HPDE6-E6E7 (cell line): ENCODE results near the gene DTYMK.
A peak's percentile ranks its signal among the peaks of the same experiment; 100 is the strongest.

Experiments used
- DNase-seq: peaks from one replicate; pipeline ENCODE4 v3.0.0; 2011; ENCODE audit warnings: missing footprints; ENCODE audit errors: extremely low spot score

DTYMK gene

DNA sequence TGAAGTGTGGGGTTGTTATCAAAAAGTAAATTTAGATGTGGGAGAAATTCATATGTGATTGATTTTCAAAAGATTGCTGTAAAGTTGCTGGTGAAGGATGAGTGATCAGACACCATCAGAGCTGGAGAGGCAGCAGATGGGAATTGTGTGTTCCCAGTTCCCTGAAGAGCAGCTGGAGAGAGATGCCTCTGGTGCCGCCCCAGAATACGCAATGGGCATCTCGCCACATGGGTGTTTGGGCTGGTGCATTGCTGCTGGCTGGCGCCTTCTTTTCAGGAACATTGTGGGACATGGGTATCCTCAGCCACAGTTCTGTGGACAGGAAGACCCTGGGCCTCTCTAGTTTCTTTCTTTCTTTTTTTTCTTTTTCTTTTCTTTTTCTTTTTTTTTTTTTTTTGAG is 37.2 kb downstream of the DTYMK start:
- DNase-seq: no peak

DNA sequence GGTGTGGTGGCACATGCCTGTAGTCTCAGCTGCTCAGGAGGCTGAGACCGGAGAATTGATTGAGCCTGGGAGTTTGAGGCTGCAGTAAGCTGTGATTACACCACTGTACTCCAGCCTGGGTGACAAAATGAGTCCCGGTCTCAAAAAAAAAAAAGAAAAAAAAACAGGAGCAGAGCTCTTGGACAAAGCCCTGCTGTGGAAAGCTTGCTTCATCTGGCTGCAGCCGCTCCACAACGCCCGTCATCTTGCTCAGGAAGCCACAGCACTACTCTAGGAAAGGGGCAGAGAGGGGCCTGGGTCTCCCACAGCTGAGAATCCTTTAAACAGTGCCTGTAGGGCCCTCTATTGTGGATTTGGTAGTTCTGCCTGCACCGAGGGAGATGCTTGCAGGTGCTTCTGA is 38.2 kb downstream of the DTYMK start:
- DNase-seq: no peak

DNA sequence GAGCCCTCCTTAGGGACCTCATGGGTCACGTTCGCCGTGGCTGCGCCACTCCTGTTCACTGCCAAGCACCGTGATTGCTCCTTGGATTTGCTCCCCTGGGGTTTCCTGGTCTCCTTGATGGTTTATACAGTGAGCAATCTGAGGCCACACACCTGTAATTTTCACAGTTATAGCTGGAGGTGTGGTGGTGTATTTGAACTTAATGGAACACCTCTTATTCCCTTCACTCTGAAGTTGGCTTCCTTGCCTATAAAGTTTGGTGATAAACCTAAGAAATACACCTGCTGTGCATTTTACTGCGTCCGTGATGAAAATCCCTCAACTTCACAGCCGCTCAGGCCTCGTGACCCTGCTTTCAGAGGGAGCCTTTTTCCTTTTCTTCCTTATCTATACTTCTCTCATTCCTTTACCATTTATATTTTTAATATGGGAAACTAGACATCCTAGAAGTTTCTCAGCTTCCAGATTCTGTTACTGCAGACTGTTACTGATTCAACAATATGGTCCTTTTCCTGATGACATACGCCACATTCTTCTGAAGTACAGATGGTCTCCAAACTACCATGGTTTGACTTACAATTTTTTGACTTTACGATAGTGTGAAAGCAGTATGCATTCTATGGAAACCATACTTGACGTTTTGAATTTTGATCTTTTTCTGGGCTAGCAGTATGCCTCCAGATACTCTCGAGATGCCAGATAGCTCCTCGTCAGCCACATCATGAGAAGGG is 40.5 kb downstream of the DTYMK start:
- DNase-seq: no peak

DNA sequence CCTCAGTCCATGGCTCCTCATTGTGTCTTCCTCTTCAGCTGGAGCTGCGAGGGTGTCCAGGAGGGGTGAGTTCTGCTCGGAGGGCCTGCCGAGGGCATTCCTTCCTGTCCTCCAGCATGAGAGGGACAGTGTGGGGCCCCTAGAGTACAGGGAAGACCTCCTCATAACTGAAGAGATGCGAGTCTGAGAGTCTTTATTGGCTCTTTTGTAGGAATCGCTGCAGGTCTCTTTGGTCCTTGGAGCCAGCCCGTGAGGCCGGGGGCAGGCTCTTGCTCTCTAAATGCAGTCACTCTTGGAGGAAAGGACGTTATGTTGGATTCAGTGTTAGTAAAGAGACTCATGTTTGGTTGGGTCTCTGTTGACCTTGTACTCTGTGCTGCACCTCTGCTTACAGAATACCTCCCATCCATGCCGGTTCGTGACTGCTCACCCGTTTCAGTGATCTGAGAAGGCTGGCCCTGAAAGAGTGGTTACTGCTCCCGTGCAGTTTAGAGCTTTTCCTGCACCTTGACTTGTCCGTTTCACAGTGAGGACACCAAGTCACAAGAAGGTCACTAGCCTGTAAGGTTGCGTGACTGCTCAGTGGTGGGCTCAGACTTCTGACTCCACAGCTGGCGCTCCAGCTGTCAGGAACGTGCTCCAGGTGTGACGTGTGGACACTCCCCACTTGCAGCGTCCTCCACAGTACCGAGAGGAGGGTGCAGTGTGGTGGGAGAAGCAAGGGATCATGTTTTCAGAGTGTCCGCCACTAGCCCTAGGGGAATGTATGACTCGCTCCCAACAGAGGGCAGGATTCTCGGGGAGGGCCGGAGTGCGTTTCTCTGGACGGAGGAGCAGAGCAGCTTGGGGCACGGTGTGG is 41.3 kb downstream of the DTYMK start:
- no peak for DNase-seq

DNA sequence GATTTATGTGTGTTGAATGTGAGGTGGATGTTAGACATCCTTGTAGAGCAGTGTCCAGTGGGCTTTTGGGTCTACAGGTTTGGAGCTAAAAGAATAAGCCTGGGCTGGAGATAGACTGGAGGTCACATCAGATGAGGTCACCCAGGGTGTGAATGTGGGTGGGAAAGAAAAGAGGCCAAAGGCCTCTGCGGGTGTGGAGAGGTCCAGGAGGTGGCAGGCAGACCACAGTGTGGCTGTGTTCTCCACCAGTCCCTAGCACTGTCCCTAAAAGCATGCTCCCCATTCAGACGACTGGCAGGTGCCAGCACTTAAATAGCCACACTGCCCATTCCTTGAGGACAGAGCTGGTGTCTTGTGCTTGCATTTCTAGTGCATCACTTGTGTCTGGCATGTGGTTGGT is 45.0 kb downstream of the DTYMK start:
- no peak for DNase-seq

DNA sequence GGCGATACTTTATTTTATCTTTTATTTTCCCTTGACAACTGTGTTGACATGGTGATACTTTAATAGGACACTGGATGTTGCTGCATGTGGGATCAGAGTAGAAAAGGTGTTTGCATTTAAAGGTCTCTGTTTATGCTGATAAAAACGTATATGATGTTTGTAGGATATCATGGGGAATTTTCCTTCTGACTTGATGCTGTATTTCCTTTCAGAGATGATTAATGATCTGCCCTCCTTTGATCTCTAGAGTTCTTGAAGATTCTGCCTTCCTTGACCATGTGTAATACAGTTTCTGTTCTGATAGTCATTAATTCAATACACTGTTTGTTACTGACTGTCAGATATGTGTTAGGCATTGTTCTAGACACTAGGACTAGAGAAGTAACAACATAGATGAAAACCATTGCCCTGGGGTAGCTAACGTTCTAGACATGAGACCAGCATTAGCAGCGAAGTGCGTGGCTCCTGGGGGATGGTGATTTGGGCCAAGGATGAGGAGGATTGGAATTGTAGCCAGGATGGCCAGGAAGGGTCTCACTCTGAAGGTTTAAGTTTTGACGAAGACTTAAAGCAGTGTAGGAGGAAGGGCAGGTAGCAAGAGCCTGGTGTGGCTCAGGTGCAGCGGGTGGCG is 46.3 kb downstream of the DTYMK start:
- DNase-seq: no peak

DNA sequence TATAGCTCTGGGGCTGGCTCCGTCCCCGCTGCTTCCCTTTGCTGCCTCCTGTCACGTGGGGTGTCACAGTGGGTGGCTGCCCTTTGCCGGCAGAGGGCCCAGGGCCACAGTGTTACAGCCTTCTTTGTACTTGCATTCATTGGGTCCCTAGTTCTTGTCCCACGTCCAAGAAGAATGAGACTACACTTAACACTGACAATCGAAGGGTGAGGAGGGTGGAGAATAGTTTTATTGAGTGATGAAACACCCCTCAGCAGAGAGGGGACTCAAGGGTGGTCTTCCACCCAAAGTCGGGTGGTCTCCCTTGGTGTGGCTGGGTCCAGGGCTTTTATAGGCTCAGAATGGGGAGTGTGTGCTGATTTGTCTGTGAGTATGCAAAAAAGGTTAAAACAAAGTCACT is 47.2 kb downstream of the DTYMK start:
- no peak for DNase-seq

DNA sequence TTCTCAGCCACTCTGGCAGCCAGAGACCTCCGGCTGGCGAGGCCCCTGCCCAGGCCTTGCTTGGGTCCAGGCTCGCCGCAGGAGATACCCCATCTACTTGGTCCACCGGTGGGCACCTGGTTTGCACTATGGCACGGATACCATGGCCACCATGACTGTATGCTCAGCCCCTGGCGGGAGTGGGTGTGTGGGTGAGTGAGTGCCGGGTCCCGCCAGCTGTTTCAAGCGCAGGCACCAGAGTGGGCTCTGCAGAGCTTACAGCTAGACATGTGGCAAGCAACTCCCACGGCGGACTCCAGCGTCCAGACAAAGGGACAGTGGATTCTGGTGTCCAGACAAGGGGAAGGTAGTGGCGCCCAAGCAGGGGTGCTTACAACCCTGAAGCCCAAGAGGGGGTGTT is 47.7 kb downstream of the DTYMK start:
- DNase-seq: no peak

DNA sequence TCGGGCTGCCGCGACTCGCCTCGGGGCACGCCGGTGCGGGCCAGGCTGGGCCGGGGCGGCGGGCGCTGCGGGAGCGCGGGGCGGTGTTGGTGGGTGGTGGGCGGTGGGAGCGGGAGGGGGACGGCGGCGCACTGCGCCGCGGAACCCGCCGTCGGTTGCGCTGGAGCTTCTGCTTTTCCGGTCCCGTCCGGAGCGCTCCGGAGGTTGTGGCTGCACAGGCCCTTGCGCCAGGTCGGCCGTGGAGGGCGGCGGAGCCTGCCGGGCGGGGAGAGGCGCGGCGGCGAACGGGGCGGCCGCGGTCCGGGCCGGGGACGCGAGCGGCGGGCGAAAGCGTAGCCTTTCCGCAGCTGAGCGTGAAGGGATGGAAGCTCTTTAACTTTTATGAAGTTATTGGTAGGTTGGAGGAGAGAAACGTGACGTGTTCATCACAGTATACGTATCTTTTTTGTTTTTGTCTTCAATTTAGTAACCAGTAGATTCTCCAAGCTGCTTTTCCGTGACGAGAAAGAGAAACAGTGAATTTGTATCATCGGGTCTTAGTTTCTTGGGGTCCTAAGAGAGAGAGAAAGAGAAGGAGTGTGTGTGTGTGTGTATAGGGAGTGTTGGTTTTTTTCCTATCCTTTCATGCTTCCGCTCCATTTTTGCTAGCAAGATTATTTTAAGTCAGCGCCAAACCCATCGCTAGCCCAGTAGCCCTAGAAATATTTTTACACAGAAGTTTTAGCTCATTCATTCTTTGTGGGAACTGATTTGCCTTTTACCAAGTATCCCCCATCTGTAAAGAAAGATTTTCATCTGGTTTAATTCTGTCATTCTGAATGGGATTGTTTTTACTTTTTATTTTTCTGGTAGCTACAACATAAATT is 48.6 kb downstream of the DTYMK start:
- peak; percentile 22 for DNase-seq

DNA sequence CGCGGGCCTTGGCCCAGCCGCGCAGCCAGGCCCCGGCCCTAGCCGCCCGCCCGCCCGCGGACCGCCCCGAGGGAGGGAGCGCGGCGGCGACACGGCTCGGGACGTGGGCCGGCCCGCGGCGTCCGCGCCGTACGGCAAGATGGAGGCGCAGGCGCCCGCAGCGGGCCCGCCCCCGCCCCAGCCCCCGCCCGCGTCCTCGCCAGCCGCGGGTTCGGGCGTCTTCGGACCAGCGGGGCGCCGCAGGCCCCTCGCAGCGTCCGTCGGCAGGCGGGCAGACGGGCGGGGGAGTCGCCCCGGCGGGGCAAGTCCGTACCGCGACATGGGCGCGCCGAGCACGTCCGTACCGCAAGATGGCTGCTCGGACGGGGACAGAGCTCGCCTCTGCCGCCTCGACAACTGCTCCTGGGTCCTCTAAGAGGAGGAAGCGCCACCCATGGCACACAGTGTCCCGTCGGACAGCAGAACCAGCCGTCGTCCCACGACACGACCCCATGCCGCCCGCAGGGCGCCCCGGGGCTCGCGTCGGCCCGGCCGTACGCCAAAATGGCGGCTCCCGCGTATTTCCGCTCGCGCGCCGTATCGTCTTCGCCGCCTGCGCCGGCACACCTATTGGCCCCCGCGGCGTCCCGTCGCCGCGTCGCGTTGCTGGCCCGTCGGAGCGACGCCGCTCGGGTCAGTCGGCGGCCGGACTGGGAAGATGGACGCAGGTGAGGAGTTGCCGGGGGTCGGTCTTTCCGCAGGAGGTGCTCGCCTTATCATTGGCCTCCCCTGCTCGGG is 49.4 kb downstream of the DTYMK start, which contains the start of the genes ATG4B and THAP4:
TSS of gene ATG4B (plus strand) at position 676 of the 777 bp plus-strand sequence. CDS start at position 698, 22 bp downstream.
TSS of gene THAP4 (minus strand) at position 141 of the 777 bp plus-strand sequence. CDS start 141 bp downstream, outside the sequence.
- DNase-seq: peak; percentile 82

- peak; percentile 35 for DNase-seq
Observed at GRCh38 chr2:241636182-241637017, 50.2 kb downstream of the DTYMK start.

GRCh38 chr2:241635756-241636155 is 50.9 kb downstream of the DTYMK start:
- no peak for DNase-seq

DNA sequence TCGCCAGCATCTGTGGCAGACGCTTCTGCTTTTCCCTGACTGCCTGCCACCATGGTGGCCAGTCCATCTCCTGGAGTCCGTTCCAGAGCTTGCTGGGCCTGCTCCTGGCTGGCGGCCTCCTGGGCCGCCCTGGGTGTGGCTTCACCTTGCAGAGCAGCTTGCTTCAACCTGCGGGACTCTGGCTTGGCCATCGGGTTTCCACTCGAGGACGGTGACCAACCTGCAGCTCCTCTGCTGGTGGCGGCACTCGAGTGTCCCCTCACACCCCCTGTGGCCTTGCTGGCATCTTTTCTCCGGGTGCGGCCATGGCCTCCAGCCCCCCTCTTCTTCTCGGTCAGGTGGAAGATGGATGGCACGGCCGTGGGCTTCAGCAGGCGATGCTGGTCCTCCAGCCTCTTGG is 53.1 kb downstream of the DTYMK start:
- DNase-seq: no peak

DNA sequence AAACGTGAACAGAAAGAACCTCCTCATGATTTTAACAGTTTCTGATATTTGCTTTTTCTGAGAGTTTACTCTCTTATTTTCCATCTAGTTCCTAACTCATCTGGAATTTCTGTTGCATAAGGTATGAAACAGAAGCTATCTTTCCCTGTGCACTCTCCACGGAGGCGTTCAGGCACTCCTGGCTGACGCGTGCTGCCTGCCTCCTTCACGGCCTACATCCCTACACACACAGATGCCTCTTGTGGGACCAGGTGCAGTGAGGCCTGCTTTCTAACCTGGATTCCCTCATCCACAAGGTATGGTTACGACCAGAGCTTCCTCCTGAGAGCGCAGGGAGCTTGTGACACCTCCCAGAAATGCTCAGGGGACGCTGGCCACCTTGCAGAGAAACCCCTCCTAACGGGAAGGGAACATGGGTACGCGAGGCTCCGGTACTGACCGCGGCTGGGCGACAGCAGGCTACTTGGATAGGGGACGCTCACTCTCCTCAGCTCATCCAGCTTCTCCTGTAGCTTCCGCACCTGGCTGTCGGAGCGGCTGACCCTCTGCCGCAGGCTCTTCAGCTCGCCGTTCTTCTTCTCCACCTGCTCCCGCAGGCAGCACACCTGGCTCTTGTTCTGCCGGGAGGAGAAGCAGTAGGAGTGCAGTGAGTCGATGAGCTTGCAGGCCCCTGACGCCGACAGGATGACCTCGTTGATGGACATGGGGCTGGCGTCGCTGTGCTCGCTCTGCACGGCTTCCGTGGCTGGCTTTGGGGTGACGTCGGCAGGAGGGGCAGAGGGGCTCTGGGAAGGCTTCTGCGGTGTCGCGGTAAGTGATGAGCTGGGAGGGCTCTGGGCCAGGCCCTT is 53.9 kb downstream of the DTYMK start:
- DNase-seq: no peak

- DNase-seq: no peak
Observed at GRCh38 chr2:241629762-241630435, 56.7 kb downstream of the DTYMK start.

GRCh38 chr2:241627675-241628074 is 58.9 kb downstream of the DTYMK start:
- no peak for DNase-seq
